Vagina (tissue), 2 donors: ENCODE measurements around the gene SLC23A2. TPM values are rescaled to one million over a fixed set of nuclear protein-coding genes. Genes with fewer than 3 reads are reported as not detected.
A peak's percentile ranks its signal among the peaks of the same experiment; 100 is the strongest.

ENCODE experiments used
- DNase-seq, 2 donors: peaks; one replicate each; pipeline ENCODE4 v3.0.0-alpha.2; 2017; ENCODE audit errors: extremely low spot score in 2 of 2
- H3K27ac ChIP-seq: fragments of 200-600 bp; sonication (generic); one replicate; pipeline ENCODE4 v1.5.1; 2019
- H3K27me3 ChIP-seq: fragments of 200-600 bp; sonication (generic); one replicate; pipeline ENCODE4 v1.5.1; 2019
- H3K36me3 ChIP-seq, 2 donors: fragments of 200-600 bp; sonication (generic); one replicate each; pipeline ENCODE4 v1.5.1; 2017 to 2019
- H3K4me1 ChIP-seq: fragments of 200-600 bp; sonication (generic); one replicate; pipeline ENCODE4 v1.5.1; 2019
- H3K4me3 ChIP-seq, 2 donors: fragments of 200-600 bp; sonication (generic); 1 replicate in 1 of 2; 2 replicates in 1 of 2; pipeline ENCODE4 v1.5.1; 2016 to 2019
- H3K9me3 ChIP-seq: fragments of 200-600 bp; sonication (generic); one replicate; pipeline ENCODE4 v1.5.1; 2019
- CTCF ChIP-seq, 3 experiments: fragments of 450-650 bp in 2 of 3; fragments of 200-600 bp in 1 of 3; sonication (generic) in 1 of 3; IDR thresholded peaks; one replicate each; pipeline ENCODE4 v1.5.1; 2017 to 2019; ENCODE audit warnings: antibody characterized with exemption in 3 of 3, mild to moderate bottlenecking in 2 of 3, moderate library complexity in 2 of 3
- POLR2A ChIP-seq, 2 donors: fragments of 450-650 bp; IDR thresholded peaks; one replicate each; pipeline ENCODE4 v1.6.1; 2017; ENCODE audit warnings: antibody characterized with exemption in 2 of 2, mild to moderate bottlenecking in 2 of 2, moderate library complexity in 2 of 2
- POLR2AphosphoS5 ChIP-seq, 2 donors: sonication (generic); formaldehyde crosslinking; IDR thresholded peaks; one replicate each; pipeline ENCODE4 v1.9.0; 2017; ENCODE audit warnings: antibody characterized with exemption in 2 of 2, mild to moderate bottlenecking in 2 of 2, low read depth in 1 of 2; ENCODE audit not compliant: insufficient read depth in 1 of 2
- intact Hi-C: fragments of 100-400 bp; cut with DNase I; formaldehyde crosslinking; loops from one replicate; pipeline ENCODE4 v1.15.1; 2023
- total RNA-seq: library from RNA; depleted of rRNA; stranded (reverse); fragments of >200 nt; gene quantifications from one replicate; pipeline ENCODE4 v1.2.3, GENCODE V29; 2016

SLC23A2 gene
- total RNA-seq, 1 donor from 2014 or later = 14.7 TPM

GRCh38 chr20:4870906-4871305, 130.4 kb downstream of the SLC23A2 start:
- peaks cover 0 to 31% of the 10 kb centered on the region in 2 donors for H3K36me3 ChIP-seq
- DNase-seq = no peak
- H3K9me3 ChIP-seq = no peaks in the 10 kb centered on the region
- no peak for TF ChIP-seq POLR2AphosphoS5 (IDR thresholded peaks at IDR 0.05; ENCODE audit: insufficient read depth in 1 of 2, low read depth in 1 of 2)
- no peak for TF ChIP-seq CTCF (IDR thresholded peaks at IDR 0.05)
- TF ChIP-seq POLR2A (IDR thresholded peaks at IDR 0.05) = no peak
- peaks cover 9% of the 10 kb centered on the region for H3K4me1 ChIP-seq
- H3K4me3 ChIP-seq = no peak overlapping the region
- intact Hi-C loops = no loop called here
- H3K27ac ChIP-seq = no peak overlapping the region
- no peaks in the 10 kb centered on the region for H3K27me3 ChIP-seq

- Histone ChIP-seq H3K27ac (no peak overlapping the region), H3K4me1 (peaks cover 9% of the 10 kb centered on the region), H3K36me3 (peaks cover 0 to 28% of the 10 kb centered on the region in 2 donors), H3K4me3 (no peak overlapping the region), H3K27me3 (no peaks in the 10 kb centered on the region), H3K9me3 (no peaks in the 10 kb centered on the region)
- no peak for TF ChIP-seq POLR2A (IDR thresholded peaks at IDR 0.05)
- TF ChIP-seq POLR2AphosphoS5 (IDR thresholded peaks at IDR 0.05; ENCODE audit: insufficient read depth in 1 of 2, low read depth in 1 of 2) = no peak
- TF ChIP-seq CTCF (IDR thresholded peaks at IDR 0.05) = no peak
- DNase-seq = no peak
- intact Hi-C loops = no loop called here
Observed at GRCh38 chr20:4869290-4870193, 131.8 kb downstream of the SLC23A2 start.

- Histone ChIP-seq H3K27me3 (no peaks in the 10 kb centered on the region), H3K4me3 (no peak overlapping the region), H3K4me1 (peaks cover 9% of the 10 kb centered on the region), H3K9me3 (no peaks in the 10 kb centered on the region), H3K36me3 (peaks cover 0 to 14% of the 10 kb centered on the region in 2 donors), H3K27ac (no peak overlapping the region)
- TF ChIP-seq POLR2A (IDR thresholded peaks at IDR 0.05) = no peak
- no peak for TF ChIP-seq POLR2AphosphoS5 (IDR thresholded peaks at IDR 0.05; ENCODE audit: insufficient read depth in 1 of 2, low read depth in 1 of 2)
- TF ChIP-seq CTCF (IDR thresholded peaks at IDR 0.05) = no peak
- DNase-seq = peak in 1 of 2 donors; percentile 87
- intact Hi-C loops = no loop called here
Observed at GRCh38 chr20:4867051-4867450, 134.3 kb downstream of the SLC23A2 start.

- TF ChIP-seq POLR2A (IDR thresholded peaks at IDR 0.05) (no peak), POLR2AphosphoS5 (IDR thresholded peaks at IDR 0.05; ENCODE audit: insufficient read depth in 1 of 2, low read depth in 1 of 2) (no peak), CTCF (IDR thresholded peaks at IDR 0.05) (no peak)
- Histone ChIP-seq H3K4me1 (peaks cover 9% of the 10 kb centered on the region), H3K9me3 (no peaks in the 10 kb centered on the region), H3K4me3 (no peak overlapping the region), H3K27ac (no peak overlapping the region), H3K36me3 (peaks cover 0 to 20% of the 10 kb centered on the region in 2 donors), H3K27me3 (no peaks in the 10 kb centered on the region)
- DNase-seq = peak in 1 of 2 donors; percentile 43
- intact Hi-C loops = no loop called here
Observed at GRCh38 chr20:4866429-4866828, 134.9 kb downstream of the SLC23A2 start.

GRCh38 chr20:4864311-4864752, 137.0 kb downstream of the SLC23A2 start:
- H3K9me3 ChIP-seq = no peaks in the 10 kb centered on the region
- peaks cover 0 to 37% of the 10 kb centered on the region in 2 donors for H3K36me3 ChIP-seq
- no peak for DNase-seq
- no peak overlapping the region for H3K27ac ChIP-seq
- peaks cover 9% of the 10 kb centered on the region for H3K4me1 ChIP-seq
- H3K4me3 ChIP-seq = no peak overlapping the region
- H3K27me3 ChIP-seq = no peaks in the 10 kb centered on the region
- no peak for TF ChIP-seq POLR2AphosphoS5 (IDR thresholded peaks at IDR 0.05; ENCODE audit: insufficient read depth in 1 of 2, low read depth in 1 of 2)
- TF ChIP-seq POLR2A (IDR thresholded peaks at IDR 0.05) = no peak
- intact Hi-C loops = no loop called here
